IMR-90 (cell line): ENCODE measurements around the gene CTCFL.
"Not testable (repeated sequence)": the region's sequence is repeated elsewhere in the genome, so short reads cannot be mapped to it uniquely, and the experiment has no call there.

Experiments used
- BHLHE40 ChIP-seq: fragments of 150-350 bp; IDR thresholded peaks from 2 replicates; pipeline ENCODE4 v1.6.1; 2016; ENCODE audit warnings: mild to moderate bottlenecking, low read depth, low read length
- CEBPB ChIP-seq: IDR thresholded peaks from 2 replicates; pipeline ENCODE4 v1.6.1; 2012; ENCODE audit warnings: low read depth, low read length, improper control_type of control experiment
- CHD1 ChIP-seq: IDR thresholded peaks from 2 replicates; pipeline ENCODE4 v1.6.1; 2012; ENCODE audit warnings: low read depth, low read length, improper control_type of control experiment
- FOS ChIP-seq: fragments of 150-350 bp; IDR thresholded peaks from 2 replicates; pipeline ENCODE4 v1.6.1; 2016; ENCODE audit warnings: low read depth, low read length
- MAZ ChIP-seq: IDR thresholded peaks from 2 replicates; pipeline ENCODE4 v1.6.1; 2012; ENCODE audit warnings: low read depth, mild to moderate bottlenecking, low read length, improper control_type of control experiment, moderate library complexity, borderline replicate concordance
- MXI1 ChIP-seq: IDR thresholded peaks from 2 replicates; pipeline ENCODE4 v1.6.1; 2012; ENCODE audit warnings: low read depth, mild to moderate bottlenecking, low read length, moderate library complexity, borderline replicate concordance
- POLR2A ChIP-seq: IDR thresholded peaks from 2 replicates; pipeline ENCODE4 v1.6.1; 2012; ENCODE audit warnings: mild to moderate bottlenecking, low read depth, low read length
- RAD21 ChIP-seq: IDR thresholded peaks from 2 replicates; pipeline ENCODE4 v1.6.1; 2012; ENCODE audit warnings: low read length, improper control_type of control experiment
- RFX5 ChIP-seq: IDR thresholded peaks from 2 replicates; pipeline ENCODE4 v1.8.0; 2012; ENCODE audit warnings: low read depth, mild to moderate bottlenecking, low read length, moderate library complexity
- SMC3 ChIP-seq: fragments of 150-350 bp; IDR thresholded peaks from 2 replicates; pipeline ENCODE4 v1.6.1; 2016; ENCODE audit warnings: low read depth, mild to moderate bottlenecking, antibody characterized with exemption, low read length, moderate library complexity
- TF ChIP-seq, protein P1 (sequence below): conservative IDR thresholded peaks from 2 replicates; pipeline ENCODE4 v1.5.1; 2012; ENCODE audit warnings: mild to moderate bottlenecking, low read depth, low read length, improper control_type of control experiment
- TF ChIP-seq, protein P2 (sequence below): fragments of 150-350 bp; IDR thresholded peaks from 2 replicates; pipeline ENCODE4 v1.6.1; 2017; ENCODE audit warnings: mild to moderate bottlenecking, antibody characterized with exemption, low read length, low read depth

DNA sequence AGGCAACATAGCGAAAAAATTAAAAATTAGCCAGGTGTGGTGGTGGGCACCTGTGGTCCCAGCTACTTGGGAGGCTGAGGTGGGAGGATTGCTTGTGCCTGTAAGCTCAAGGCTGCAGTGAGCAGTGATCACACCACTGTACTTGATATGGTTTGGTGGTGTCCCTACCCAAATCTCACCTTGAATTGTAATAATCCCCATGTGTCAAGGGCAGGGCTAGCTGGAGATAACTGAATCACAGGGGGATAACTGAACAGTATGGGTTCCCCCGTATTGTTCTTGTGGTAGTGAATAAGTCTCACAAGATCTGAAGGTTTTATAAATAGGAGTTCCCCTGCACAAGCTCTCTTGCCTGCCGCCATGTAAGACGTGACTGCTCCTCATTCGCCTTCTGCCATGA is 52.5 kb downstream of the CTCFL start:
- not testable (repeated sequence) for TF ChIP-seq POLR2A, MXI1, RFX5, CEBPB, FOS, MAZ, CHD1, SMC3, RAD21, BHLHE40
- TF ChIP-seq, protein P1, sequence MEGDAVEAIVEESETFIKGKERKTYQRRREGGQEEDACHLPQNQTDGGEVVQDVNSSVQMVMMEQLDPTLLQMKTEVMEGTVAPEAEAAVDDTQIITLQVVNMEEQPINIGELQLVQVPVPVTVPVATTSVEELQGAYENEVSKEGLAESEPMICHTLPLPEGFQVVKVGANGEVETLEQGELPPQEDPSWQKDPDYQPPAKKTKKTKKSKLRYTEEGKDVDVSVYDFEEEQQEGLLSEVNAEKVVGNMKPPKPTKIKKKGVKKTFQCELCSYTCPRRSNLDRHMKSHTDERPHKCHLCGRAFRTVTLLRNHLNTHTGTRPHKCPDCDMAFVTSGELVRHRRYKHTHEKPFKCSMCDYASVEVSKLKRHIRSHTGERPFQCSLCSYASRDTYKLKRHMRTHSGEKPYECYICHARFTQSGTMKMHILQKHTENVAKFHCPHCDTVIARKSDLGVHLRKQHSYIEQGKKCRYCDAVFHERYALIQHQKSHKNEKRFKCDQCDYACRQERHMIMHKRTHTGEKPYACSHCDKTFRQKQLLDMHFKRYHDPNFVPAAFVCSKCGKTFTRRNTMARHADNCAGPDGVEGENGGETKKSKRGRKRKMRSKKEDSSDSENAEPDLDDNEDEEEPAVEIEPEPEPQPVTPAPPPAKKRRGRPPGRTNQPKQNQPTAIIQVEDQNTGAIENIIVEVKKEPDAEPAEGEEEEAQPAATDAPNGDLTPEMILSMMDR = not testable (repeated sequence)
- TF ChIP-seq, protein P2, sequence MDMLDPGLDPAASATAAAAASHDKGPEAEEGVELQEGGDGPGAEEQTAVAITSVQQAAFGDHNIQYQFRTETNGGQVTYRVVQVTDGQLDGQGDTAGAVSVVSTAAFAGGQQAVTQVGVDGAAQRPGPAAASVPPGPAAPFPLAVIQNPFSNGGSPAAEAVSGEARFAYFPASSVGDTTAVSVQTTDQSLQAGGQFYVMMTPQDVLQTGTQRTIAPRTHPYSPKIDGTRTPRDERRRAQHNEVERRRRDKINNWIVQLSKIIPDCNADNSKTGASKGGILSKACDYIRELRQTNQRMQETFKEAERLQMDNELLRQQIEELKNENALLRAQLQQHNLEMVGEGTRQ = not testable (repeated sequence)
